Body of pancreas (tissue), 4 donors: ENCODE results near the gene PIWIL4. TPM values are rescaled to one million over a fixed set of nuclear protein-coding genes. Genes with fewer than 3 reads are reported as not detected.

Experiments
- ATAC-seq: fragments of 150-250 bp; one replicate; pipeline ENCODE4 v1.9.1; 2016
- DNase-seq, 4 donors: peaks; one replicate each; pipeline ENCODE4 v3.0.0-alpha.2; 2019
- H3K27ac ChIP-seq, 4 donors: fragments of 200-600 bp; sonication (generic); 1 replicate in 3 of 4; 2 replicates in 1 of 4; pipeline versions ENCODE4 v1.5.1 to v1.6.1; 2016 to 2019; ENCODE audit warnings: mild to moderate bottlenecking in 1 of 4, mixed read lengths in 1 of 4, moderate library complexity in 1 of 4
- H3K27me3 ChIP-seq, 2 donors: fragments of 200-600 bp; sonication (generic); one replicate each; pipeline ENCODE4 v1.6.0; 2016; ENCODE audit warnings: mild to moderate bottlenecking in 1 of 2
- H3K36me3 ChIP-seq, 2 donors: fragments of 200-600 bp; sonication (generic); replicated peaks in 1 of 2; 2 replicates each; pipeline ENCODE4 v1.5.1; 2016; ENCODE audit warnings: low read depth in 2 of 2; ENCODE audit not compliant: insufficient read depth in 1 of 2
- H3K4me1 ChIP-seq: fragments of 200-600 bp; sonication (generic); one replicate; pipeline ENCODE4 v1.6.0; 2016
- H3K4me3 ChIP-seq, 2 donors: fragments of 200-600 bp; sonication (generic); 1 replicate in 1 of 2; 2 replicates in 1 of 2; pipeline ENCODE4 v1.5.1; 2016 to 2019
- H3K9me3 ChIP-seq, 3 donors: fragments of 200-600 bp; sonication (generic); 1 replicate in 2 of 3; 2 replicates in 1 of 3; pipeline ENCODE4 v1.5.1; 2016
- POLR2A ChIP-seq, 3 donors: fragments of 450-650 bp; IDR thresholded peaks; one replicate each; pipeline ENCODE4 v1.6.1; 2016; ENCODE audit warnings: antibody characterized with exemption in 3 of 3, mild to moderate bottlenecking in 2 of 3
- WGBS, 2 donors: methylation state at CpG; one replicate each; pipeline ENCODE4 v1.1.5; 2017; 5-methylcytosine and 5-hydroxymethylcytosine counted together
- intact Hi-C: fragments of 100-400 bp; cut with DNase I; formaldehyde crosslinking; loops from one replicate; pipeline ENCODE4 v1.15.1; 2023
- total RNA-seq, 2 donors: library from RNA; depleted of rRNA; stranded (reverse); fragments of >200 nt; gene quantifications; one replicate each; pipeline ENCODE4 v1.1.0, GENCODE V29; 2016
- TF ChIP-seq, protein P1 (sequence below), 7 experiments: fragments of 450-650 bp in 4 of 7; fragments of 200-600 bp in 3 of 7; sonication (generic) in 3 of 7; IDR thresholded peaks; one replicate each; pipeline ENCODE4 v1.5.1; 2016 to 2019; ENCODE audit warnings: antibody characterized with exemption in 7 of 7

PIWIL4 gene
- total RNA-seq, 2 donors from 2014 or later, result 6.5 to 13.2 TPM

DNA sequence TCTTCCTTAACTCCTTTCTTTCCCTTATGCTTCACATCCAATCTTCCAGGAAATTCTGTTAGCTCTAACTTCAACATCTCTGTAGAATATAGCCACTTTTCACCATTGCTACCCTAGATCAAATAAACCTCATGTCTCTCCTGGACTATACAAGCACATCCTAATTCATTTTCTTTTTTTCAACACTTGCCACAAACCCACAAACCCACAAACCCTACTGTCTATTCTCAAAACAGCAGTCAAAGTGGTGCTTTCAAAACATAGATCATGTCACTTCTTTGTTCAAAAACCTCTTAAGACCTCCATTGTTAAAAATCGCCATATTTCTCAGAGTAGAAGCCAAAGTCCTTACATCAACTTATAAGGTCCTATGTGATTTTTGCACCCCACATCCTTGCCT, 94.3 kb downstream of the PIWIL4 start:
- no peak for DNase-seq
- ATAC-seq, result no peak
- no peaks in the 10 kb centered on the region for H3K27me3 ChIP-seq
- 56 to 78% methylated on average over 1 of the region's 1 CpG for WGBS, 2 donors
- H3K36me3 ChIP-seq, result no peaks in the 10 kb centered on the region
- intact Hi-C loops, result no loop called here
- no peak overlapping the region for H3K4me3 ChIP-seq
- peaks cover 6% of the 10 kb centered on the region for H3K4me1 ChIP-seq
- no peak overlapping the region for H3K27ac ChIP-seq
- TF ChIP-seq POLR2A (IDR thresholded peaks at IDR 0.05), result no peak
- TF ChIP-seq, protein P1, sequence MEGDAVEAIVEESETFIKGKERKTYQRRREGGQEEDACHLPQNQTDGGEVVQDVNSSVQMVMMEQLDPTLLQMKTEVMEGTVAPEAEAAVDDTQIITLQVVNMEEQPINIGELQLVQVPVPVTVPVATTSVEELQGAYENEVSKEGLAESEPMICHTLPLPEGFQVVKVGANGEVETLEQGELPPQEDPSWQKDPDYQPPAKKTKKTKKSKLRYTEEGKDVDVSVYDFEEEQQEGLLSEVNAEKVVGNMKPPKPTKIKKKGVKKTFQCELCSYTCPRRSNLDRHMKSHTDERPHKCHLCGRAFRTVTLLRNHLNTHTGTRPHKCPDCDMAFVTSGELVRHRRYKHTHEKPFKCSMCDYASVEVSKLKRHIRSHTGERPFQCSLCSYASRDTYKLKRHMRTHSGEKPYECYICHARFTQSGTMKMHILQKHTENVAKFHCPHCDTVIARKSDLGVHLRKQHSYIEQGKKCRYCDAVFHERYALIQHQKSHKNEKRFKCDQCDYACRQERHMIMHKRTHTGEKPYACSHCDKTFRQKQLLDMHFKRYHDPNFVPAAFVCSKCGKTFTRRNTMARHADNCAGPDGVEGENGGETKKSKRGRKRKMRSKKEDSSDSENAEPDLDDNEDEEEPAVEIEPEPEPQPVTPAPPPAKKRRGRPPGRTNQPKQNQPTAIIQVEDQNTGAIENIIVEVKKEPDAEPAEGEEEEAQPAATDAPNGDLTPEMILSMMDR (IDR thresholded peaks at IDR 0.05), result no peak
- H3K9me3 ChIP-seq, result no peaks in the 10 kb centered on the region

DNA sequence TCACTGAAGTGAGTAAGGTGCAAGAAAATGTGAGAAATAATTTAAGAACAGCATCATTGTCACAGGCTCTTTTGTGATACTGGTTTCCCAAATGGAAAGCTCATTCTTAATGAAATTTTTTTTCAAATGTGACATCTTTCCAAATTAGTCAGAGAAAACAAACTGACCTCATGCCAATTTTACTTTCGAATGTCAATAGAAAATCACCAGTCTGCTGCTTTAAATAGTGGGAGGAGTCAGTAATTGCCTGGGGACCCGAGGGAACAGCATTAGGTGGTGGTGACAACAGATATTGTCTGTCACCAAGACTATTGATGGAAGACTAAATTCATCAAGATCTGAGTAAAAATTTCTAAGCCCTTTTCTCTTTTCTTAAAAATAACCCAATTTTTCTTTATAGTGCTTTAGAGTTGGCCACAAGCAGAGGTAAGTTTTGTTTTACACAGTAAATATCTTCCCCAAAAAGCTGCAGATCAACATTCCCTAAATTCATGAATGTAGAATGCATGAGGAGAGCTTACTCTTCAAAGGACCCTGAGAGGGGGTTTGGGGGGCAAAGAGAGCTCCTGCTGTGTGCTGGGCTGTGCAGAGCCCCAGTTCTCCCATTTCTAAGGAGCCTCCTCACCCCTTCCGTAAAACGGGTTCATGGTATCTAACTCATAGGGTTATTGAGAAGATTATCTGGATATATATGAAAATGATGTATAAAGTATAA, 95.1 kb downstream of the PIWIL4 start:
- Histone ChIP-seq H3K4me1 (peaks cover 6% of the 10 kb centered on the region), H3K4me3 (no peak overlapping the region), H3K27ac (no peak overlapping the region), H3K27me3 (no peaks in the 10 kb centered on the region), H3K9me3 (no peaks in the 10 kb centered on the region), H3K36me3 (no peaks in the 10 kb centered on the region)
- ATAC-seq (no peak), DNase-seq (no peak)
- 46 to 61% methylated on average over 4 of the region's 4 CpGs for WGBS, 2 donors
- intact Hi-C loops, result no loop called here
- TF ChIP-seq POLR2A (IDR thresholded peaks at IDR 0.05), result no peak
- TF ChIP-seq, protein P1 (IDR thresholded peaks at IDR 0.05), result no peak

GRCh38 chr11:94662846-94663390, 95.8 kb downstream of the PIWIL4 start:
- 89 to 93% methylated on average over 2 of the region's 2 CpGs for WGBS, 2 donors
- no peaks in the 10 kb centered on the region for H3K27me3 ChIP-seq
- intact Hi-C loops, result no loop called here
- H3K27ac ChIP-seq, result no peak overlapping the region
- no peak for ATAC-seq
- TF ChIP-seq, protein P1 (IDR thresholded peaks at IDR 0.05), result no peak
- TF ChIP-seq POLR2A (IDR thresholded peaks at IDR 0.05), result no peak
- no peak for DNase-seq
- peaks cover 6% of the 10 kb centered on the region for H3K4me1 ChIP-seq
- no peaks in the 10 kb centered on the region for H3K9me3 ChIP-seq
- no peak overlapping the region for H3K4me3 ChIP-seq
- H3K36me3 ChIP-seq, result no peaks in the 10 kb centered on the region

GRCh38 chr11:94664346-94664745, 97.2 kb downstream of the PIWIL4 start:
- ATAC-seq (peak; percentile 60), DNase-seq (peak in 2 of 4 donors; percentile 13 to 16)
- intact Hi-C loops, result no loop called here
- H3K4me1 ChIP-seq, result no peaks in the 10 kb centered on the region
- H3K36me3 ChIP-seq, result no peaks in the 10 kb centered on the region
- H3K27me3 ChIP-seq, result no peaks in the 10 kb centered on the region
- H3K9me3 ChIP-seq, result no peaks in the 10 kb centered on the region
- peak overlapping the region in 2 of 4 donors; percentile 22 to 39 for H3K27ac ChIP-seq
- no peak for TF ChIP-seq POLR2A (IDR thresholded peaks at IDR 0.05)
- TF ChIP-seq, protein P1 (IDR thresholded peaks at IDR 0.05), result no peak
- H3K4me3 ChIP-seq, result no peak overlapping the region
